B cell (primary cell): ENCODE results near the gene HTN3. TPM values are rescaled to one million over a fixed set of nuclear protein-coding genes. Genes with fewer than 3 reads are reported as not detected.

Experiments
- ATAC-seq: fragments of 200-7000 bp; cut with Tn5 transposase; one replicate; pipeline ENCODE4 v1.10.0; 2021; ENCODE audit warnings: low read depth, mild to moderate bottlenecking, moderate number of reproducible peaks, moderate library complexity
- CTCF ChIA-PET: fragments of 350-600 bp; sonication (Branson Sonifier 250); formaldehyde crosslinking; loops from one replicate; lab custom pipeline; 2021; ENCODE audit warnings: antibody characterized with exemption, inconsistent platforms; lab: Charles Lee
- POLR2A ChIA-PET: fragments of 350-600 bp; sonication (Branson Sonifier 250); formaldehyde crosslinking; loops from one replicate; lab custom pipeline; 2021; ENCODE audit warnings: antibody characterized with exemption; lab: Charles Lee
- DNase-seq: peaks from one replicate; pipeline ENCODE4 v3.0.0; 2013
- H2AFZ ChIP-seq: 2 replicates; pipeline ENCODE4 v1.6.1; 2012; ENCODE audit warnings: mild to moderate bottlenecking, low read depth, low read length; ENCODE audit not compliant: insufficient read depth, poor library complexity, severe bottlenecking
- H3K27ac ChIP-seq, 2 donors: 1 replicate in 1 of 2; 2 replicates in 1 of 2; pipeline ENCODE4 v1.5.1; 2012 to 2013; ENCODE audit warnings: low read length in 2 of 2, mild to moderate bottlenecking in 2 of 2, moderate library complexity in 1 of 2
- H3K27me3 ChIP-seq, 4 experiments: fragments of 200-600 bp in 1 of 4; sonication (generic) in 1 of 4; replicated peaks in 1 of 4; 1 replicate in 2 of 4; 2 replicates in 2 of 4; pipeline versions ENCODE4 v1.6.1 to v1.7.0; 2013 to 2016; ENCODE audit warnings: low read length in 3 of 4, mild to moderate bottlenecking in 2 of 4, mixed read lengths in 1 of 4, moderate library complexity in 1 of 4; ENCODE audit not compliant: insufficient read depth in 4 of 4, control insufficient read depth in 3 of 4; ENCODE audit errors: control extremely low read depth in 1 of 4
- H3K36me3 ChIP-seq, 2 experiments: replicated peaks in 1 of 2; 1 replicate in 1 of 2; 2 replicates in 1 of 2; pipeline versions ENCODE4 v1.6.1 to v1.7.1; 2013; ENCODE audit warnings: low read length in 1 of 2; ENCODE audit not compliant: insufficient read depth in 2 of 2, control insufficient read depth in 1 of 2; ENCODE audit errors: control extremely low read depth in 1 of 2, extremely low read depth in 1 of 2
- H3K4me1 ChIP-seq, 2 donors: fragments of 200-600 bp in 1 of 2; sonication (generic) in 1 of 2; 1 replicate in 1 of 2; 2 replicates in 1 of 2; pipeline versions ENCODE4 v1.5.1 to v1.6.1; 2013 to 2017; ENCODE audit warnings: low read length in 2 of 2; ENCODE audit not compliant: control insufficient read depth in 2 of 2, insufficient read depth in 2 of 2
- H3K4me2 ChIP-seq: replicated peaks from 2 replicates; pipeline ENCODE3; 2012; ENCODE audit warnings: mild to moderate bottlenecking, low read depth, low read length; ENCODE audit not compliant: poor library complexity, severe bottlenecking
- H3K4me3 ChIP-seq, 5 experiments: fragments of 200-600 bp in 1 of 5; sonication (generic) in 1 of 5; 1 replicate in 3 of 5; 2 replicates in 2 of 5; pipeline versions ENCODE4 v1.5.1 to v1.7.0; 2011 to 2016; ENCODE audit warnings: low read length in 4 of 5, mild to moderate bottlenecking in 4 of 5, low read depth in 2 of 5, control low read depth in 1 of 5, moderate library complexity in 1 of 5; ENCODE audit not compliant: insufficient read depth in 1 of 5; ENCODE audit errors: control extremely low read depth in 1 of 5, extremely low read depth in 1 of 5
- H3K79me2 ChIP-seq: fragments of 200-600 bp; sonication (generic); one replicate; pipeline ENCODE4 v1.6.0; 2016; ENCODE audit warnings: low read length; ENCODE audit not compliant: control insufficient read depth, insufficient read depth
- H3K9ac ChIP-seq: fragments of 200-600 bp; sonication (generic); 2 replicates; pipeline ENCODE4 v1.6.1; 2017; ENCODE audit warnings: mild to moderate bottlenecking, low read length, moderate library complexity
- H3K9me3 ChIP-seq, 3 donors: one replicate each; pipeline versions ENCODE4 v1.6.1 to v1.7.1; 2013; ENCODE audit warnings: low read length in 2 of 3; ENCODE audit not compliant: control insufficient read depth in 2 of 3, insufficient read depth in 1 of 3; ENCODE audit errors: control extremely low read depth in 1 of 3
- H4K20me1 ChIP-seq: 2 replicates; pipeline ENCODE4 v1.6.0; 2012; ENCODE audit warnings: mild to moderate bottlenecking, low read length; ENCODE audit not compliant: insufficient read depth, control insufficient read depth, poor library complexity, severe bottlenecking
- H3K27ac Mint-ChIP-seq: one replicate; pipeline ENCODE4 v1.8.0; 2021; ENCODE audit warnings: mixed read lengths
- H3K27me3 Mint-ChIP-seq: one replicate; pipeline ENCODE4 v1.8.0; 2021; ENCODE audit warnings: mixed read lengths
- H3K4me1 Mint-ChIP-seq: one replicate; pipeline ENCODE4 v1.8.0; 2021; ENCODE audit warnings: mixed read lengths
- H3K4me3 Mint-ChIP-seq: one replicate; pipeline ENCODE4 v1.8.0; 2021; ENCODE audit warnings: mixed read lengths
- H3K9me3 Mint-ChIP-seq: one replicate; pipeline ENCODE4 v1.8.0; 2022; ENCODE audit warnings: mixed read lengths; ENCODE audit not compliant: insufficient read depth
- EZH2 ChIP-seq: IDR thresholded peaks from 2 replicates; pipeline ENCODE4 v1.6.1; 2012; ENCODE audit warnings: borderline replicate concordance, low read depth, mild to moderate bottlenecking, moderate library complexity, low read length; ENCODE audit not compliant: insufficient read depth, poor library complexity, severe bottlenecking
- WGBS: methylation state at CpG from one replicate; pipeline ENCODE4 v1.1.5; 2013; ENCODE audit warnings: missing lambda C conversion rate; ENCODE audit not compliant: insufficient coverage; 5-methylcytosine and 5-hydroxymethylcytosine counted together
- intact Hi-C: fragments of 100-400 bp; cut with micrococcal nuclease; formaldehyde crosslinking; loops from one replicate; pipeline ENCODE4 v1.10.0; 2022
- polyA plus RNA-seq: library from polyadenylated mRNA; depleted of rRNA; stranded (reverse); fragments of >200 nt; gene quantifications from 2 replicates; pipeline ENCODE4 v1.2.3, GENCODE V29; 2012
- total RNA-seq, 2 donors: library from RNA; stranded (reverse); fragments of 120-200 nt in 1 of 2; gene quantifications; 1 replicate in 1 of 2; 2 replicates in 1 of 2; pipeline versions ENCODE4 v1.2.3 to v1.2.4, GENCODE V29; 2013 to 2022
- TF ChIP-seq, protein P1 (sequence below): fragments of 200-600 bp; IDR thresholded peaks from one replicate; pipeline ENCODE4 v1.8.0; 2022; ENCODE audit warnings: antibody characterized with exemption, mild to moderate bottlenecking

HTN3 gene
- total and polyA plus RNA-seq, 2 donors (not counting 1 experiment from before 2014, with no cell fraction given): not detected

DNA sequence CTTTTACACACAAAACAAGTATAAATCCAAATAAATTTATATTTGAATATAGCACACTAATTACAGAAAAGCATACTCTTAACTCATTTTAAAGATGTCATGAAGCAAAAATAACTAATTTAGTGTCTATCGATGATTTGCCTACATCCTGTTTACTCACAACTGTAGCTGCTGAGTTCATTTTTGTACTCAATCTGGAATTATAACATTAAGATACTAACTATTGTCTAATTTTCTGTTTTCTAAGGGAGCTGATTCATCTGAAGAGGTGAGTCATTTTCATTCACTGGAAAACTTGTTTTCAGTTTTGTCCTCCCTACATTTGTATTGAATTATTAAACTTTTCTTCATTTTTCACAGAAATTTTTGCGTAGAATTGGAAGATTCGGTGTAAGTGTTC lies 28.8 kb upstream of the HTN3 start:
- Histone ChIP-seq H4K20me1 (no peaks in the 10 kb centered on the region), H3K36me3 (no peaks in the 10 kb centered on the region), H3K27ac (no peak overlapping the region), H3K9ac (no peak overlapping the region), H3K79me2 (no peaks in the 10 kb centered on the region), H3K4me3 (no peak overlapping the region), H3K4me1 (no peaks in the 10 kb centered on the region), H3K9me3 (no peaks in the 10 kb centered on the region), H3K4me2 (no peak overlapping the region), H2AFZ (no peak overlapping the region), H3K27me3 (no peaks in the 10 kb centered on the region)
- H3K4me1 Mint-ChIP-seq: no peaks in the 10 kb centered on the region
- DNase-seq: no peak
- no peaks in the 10 kb centered on the region for H3K27me3 Mint-ChIP-seq
- no peak for TF ChIP-seq EZH2
- TF ChIP-seq, protein P1, sequence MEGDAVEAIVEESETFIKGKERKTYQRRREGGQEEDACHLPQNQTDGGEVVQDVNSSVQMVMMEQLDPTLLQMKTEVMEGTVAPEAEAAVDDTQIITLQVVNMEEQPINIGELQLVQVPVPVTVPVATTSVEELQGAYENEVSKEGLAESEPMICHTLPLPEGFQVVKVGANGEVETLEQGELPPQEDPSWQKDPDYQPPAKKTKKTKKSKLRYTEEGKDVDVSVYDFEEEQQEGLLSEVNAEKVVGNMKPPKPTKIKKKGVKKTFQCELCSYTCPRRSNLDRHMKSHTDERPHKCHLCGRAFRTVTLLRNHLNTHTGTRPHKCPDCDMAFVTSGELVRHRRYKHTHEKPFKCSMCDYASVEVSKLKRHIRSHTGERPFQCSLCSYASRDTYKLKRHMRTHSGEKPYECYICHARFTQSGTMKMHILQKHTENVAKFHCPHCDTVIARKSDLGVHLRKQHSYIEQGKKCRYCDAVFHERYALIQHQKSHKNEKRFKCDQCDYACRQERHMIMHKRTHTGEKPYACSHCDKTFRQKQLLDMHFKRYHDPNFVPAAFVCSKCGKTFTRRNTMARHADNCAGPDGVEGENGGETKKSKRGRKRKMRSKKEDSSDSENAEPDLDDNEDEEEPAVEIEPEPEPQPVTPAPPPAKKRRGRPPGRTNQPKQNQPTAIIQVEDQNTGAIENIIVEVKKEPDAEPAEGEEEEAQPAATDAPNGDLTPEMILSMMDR: no peak
- H3K4me3 Mint-ChIP-seq: no peak overlapping the region
- no peaks in the 10 kb centered on the region for H3K9me3 Mint-ChIP-seq
- intact Hi-C loops: no loop called here
- no peak for ATAC-seq
- H3K27ac Mint-ChIP-seq: no peak overlapping the region
- CTCF ChIA-PET: no interaction called here
- POLR2A ChIA-PET: no interaction called here
- no CpG with 5 or more reads among the region's 3 CpGs for WGBS

DNA sequence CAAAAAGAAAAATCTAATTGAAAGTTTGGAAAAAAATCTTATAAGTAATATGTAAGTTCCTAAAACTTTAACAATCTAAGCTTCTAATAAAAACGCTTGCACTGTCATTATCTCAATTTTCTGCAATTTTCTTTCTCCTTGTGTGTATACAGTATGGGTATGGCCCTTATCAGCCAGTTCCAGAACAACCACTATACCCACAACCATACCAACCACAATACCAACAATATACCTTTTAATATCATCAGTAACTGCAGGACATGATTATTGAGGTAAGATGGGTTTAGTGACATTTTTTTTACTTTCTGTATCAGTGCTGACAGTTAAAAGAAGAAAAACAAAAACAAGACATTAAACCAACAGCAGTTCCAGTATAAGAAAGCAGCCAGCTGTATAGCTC lies 27.5 kb upstream of the HTN3 start:
- no peaks in the 10 kb centered on the region for H3K27me3 Mint-ChIP-seq
- Histone ChIP-seq H3K9ac (no peak overlapping the region), H3K9me3 (no peaks in the 10 kb centered on the region), H4K20me1 (no peaks in the 10 kb centered on the region), H2AFZ (no peak overlapping the region), H3K4me1 (no peaks in the 10 kb centered on the region), H3K27ac (no peak overlapping the region), H3K4me3 (no peak overlapping the region), H3K4me2 (no peak overlapping the region), H3K36me3 (no peaks in the 10 kb centered on the region), H3K79me2 (no peaks in the 10 kb centered on the region), H3K27me3 (no peaks in the 10 kb centered on the region)
- no peak for TF ChIP-seq EZH2
- TF ChIP-seq, protein P1: no peak
- no peaks in the 10 kb centered on the region for H3K4me1 Mint-ChIP-seq
- no CpG with 5 or more reads among the region's 1 CpG for WGBS
- ATAC-seq (no peak), DNase-seq (no peak)
- intact Hi-C loops: no loop called here
- H3K4me3 Mint-ChIP-seq: no peak overlapping the region
- no peak overlapping the region for H3K27ac Mint-ChIP-seq
- CTCF ChIA-PET: no interaction called here
- H3K9me3 Mint-ChIP-seq: no peaks in the 10 kb centered on the region
- POLR2A ChIA-PET: no interaction called here
